Thymus (tissue), 11 donors: Measurements from ENCODE around the gene KIF5A. TPM values are rescaled to one million over a fixed set of nuclear protein-coding genes. Genes with fewer than 3 reads are reported as not detected.

Experiments used
- DNase-seq, 9 donors: peaks; one replicate each; pipeline ENCODE4 v3.0.0-alpha.2; 2013; ENCODE audit warnings: low spot score in 9 of 9, low read depth in 6 of 9, missing footprints in 1 of 9
- H3K27ac ChIP-seq, 2 donors: one replicate each; pipeline ENCODE4 v1.5.1; 2013; ENCODE audit warnings: control low read depth in 1 of 2, low read depth in 1 of 2, low read length in 1 of 2, mild to moderate bottlenecking in 1 of 2, moderate library complexity in 1 of 2
- H3K27me3 ChIP-seq, 2 donors: one replicate each; pipeline ENCODE4 v1.5.1; 2013; ENCODE audit warnings: low read length in 1 of 2; ENCODE audit not compliant: control insufficient read depth in 2 of 2, insufficient read depth in 1 of 2
- H3K36me3 ChIP-seq, 2 donors: one replicate each; pipeline ENCODE4 v1.5.1; 2013; ENCODE audit warnings: low read length in 1 of 2, mild to moderate bottlenecking in 1 of 2, moderate library complexity in 1 of 2; ENCODE audit not compliant: control insufficient read depth in 2 of 2, insufficient read depth in 2 of 2
- H3K4me1 ChIP-seq, 2 donors: one replicate each; pipeline ENCODE4 v1.5.1; 2013; ENCODE audit warnings: low read length in 2 of 2; ENCODE audit not compliant: control insufficient read depth in 2 of 2, insufficient read depth in 2 of 2
- H3K4me3 ChIP-seq, 2 donors: one replicate each; pipeline ENCODE4 v1.5.1; 2013; ENCODE audit warnings: low read length in 2 of 2, control low read depth in 1 of 2, mild to moderate bottlenecking in 1 of 2
- H3K9me3 ChIP-seq, 2 donors: one replicate each; pipeline ENCODE4 v1.5.1; 2013; ENCODE audit warnings: low read length in 1 of 2, mild to moderate bottlenecking in 1 of 2; ENCODE audit not compliant: control insufficient read depth in 2 of 2, insufficient read depth in 1 of 2
- WGBS: extraction: QIAGEN DNeasy Blood & Tissue Kit; methylation state at CpG from one replicate; pipeline ENCODE4 v1.1.7; 2013; 5-methylcytosine and 5-hydroxymethylcytosine counted together
- polyA plus RNA-seq: library from polyadenylated mRNA; stranded (reverse); fragments of 200-250 nt; gene quantifications from one replicate; pipeline ENCODE4 v1.2.3, GENCODE V29; 2013
- total RNA-seq: library from RNA; stranded (reverse); fragments of 120-200 nt; gene quantifications from one replicate; pipeline ENCODE4 v1.2.4, GENCODE V29; 2013
- donor health status: healthy.

The KIF5A gene
- total and polyA plus RNA-seq, 2 donors = 0.05 to 0.27 TPM

GRCh38 chr12:57626921-57627445 is 77.1 kb downstream of the KIF5A start:
- H3K4me1 ChIP-seq = peaks cover 0 to under 1% of the 10 kb centered on the region in 2 donors
- no peak for DNase-seq
- H3K4me3 ChIP-seq = no peak overlapping the region
- H3K36me3 ChIP-seq = no peaks in the 10 kb centered on the region
- 17% methylated on average over 9 of the region's 9 CpGs for WGBS
- H3K27ac ChIP-seq = no peak overlapping the region
- peaks cover 0 to 2% of the 10 kb centered on the region in 2 donors for H3K9me3 ChIP-seq
- H3K27me3 ChIP-seq = peaks cover 78 to 100% of the 10 kb centered on the region in 2 donors

- H3K36me3 ChIP-seq = no peaks in the 10 kb centered on the region
- 4% methylated on average over 67 of the region's 67 CpGs for WGBS
- H3K27me3 ChIP-seq = peaks cover 78 to 100% of the 10 kb centered on the region in 2 donors
- H3K27ac ChIP-seq = no peak overlapping the region
- no peak for DNase-seq
- peaks cover 0 to 6% of the 10 kb centered on the region in 2 donors for H3K4me1 ChIP-seq
- H3K9me3 ChIP-seq = peaks cover 0 to 5% of the 10 kb centered on the region in 2 donors
- H3K4me3 ChIP-seq = no peak overlapping the region
Measured at GRCh38 chr12:57627501-57628279, 77.8 kb downstream of the KIF5A start.

GRCh38 chr12:57628280-57629191 is 78.7 kb downstream of the KIF5A start:
- DNase-seq = no peak
- WGBS = 47% methylated on average over 29 of the region's 29 CpGs
- peaks cover 0 to 11% of the 10 kb centered on the region in 2 donors for H3K4me1 ChIP-seq
- no peak overlapping the region for H3K4me3 ChIP-seq
- no peak overlapping the region for H3K27ac ChIP-seq
- peaks cover 0 to 5% of the 10 kb centered on the region in 2 donors for H3K9me3 ChIP-seq
- H3K27me3 ChIP-seq = peaks cover 76 to 100% of the 10 kb centered on the region in 2 donors
- no peaks in the 10 kb centered on the region for H3K36me3 ChIP-seq

GRCh38 chr12:57629897-57630471 is 80.1 kb downstream of the KIF5A start:
- H3K27ac ChIP-seq = no peak overlapping the region
- H3K36me3 ChIP-seq = no peaks in the 10 kb centered on the region
- 88% methylated on average over 5 of the region's 5 CpGs for WGBS
- peaks cover 0 to 5% of the 10 kb centered on the region in 2 donors for H3K9me3 ChIP-seq
- H3K27me3 ChIP-seq = peaks cover 77 to 92% of the 10 kb centered on the region in 2 donors
- H3K4me3 ChIP-seq = no peak overlapping the region
- H3K4me1 ChIP-seq = peaks cover 0 to 11% of the 10 kb centered on the region in 2 donors
- no peak for DNase-seq

- no peak for DNase-seq
- no peak overlapping the region for H3K4me3 ChIP-seq
- H3K36me3 ChIP-seq = no peaks in the 10 kb centered on the region
- H3K27ac ChIP-seq = no peak overlapping the region
- 63% methylated on average over 6 of the region's 6 CpGs for WGBS
- peaks cover 0 to 11% of the 10 kb centered on the region in 2 donors for H3K4me1 ChIP-seq
- peaks cover 74 to 89% of the 10 kb centered on the region in 2 donors for H3K27me3 ChIP-seq
- peaks cover 0 to 5% of the 10 kb centered on the region in 2 donors for H3K9me3 ChIP-seq
Measured at GRCh38 chr12:57630891-57631433, 81.1 kb downstream of the KIF5A start.

- Histone ChIP-seq H3K9me3 (peaks cover 0 to 5% of the 10 kb centered on the region in 2 donors), H3K4me3 (no peak overlapping the region), H3K27ac (no peak overlapping the region), H3K36me3 (no peaks in the 10 kb centered on the region), H3K4me1 (peaks cover 0 to 11% of the 10 kb centered on the region in 2 donors), H3K27me3 (peaks cover 71 to 84% of the 10 kb centered on the region in 2 donors)
- DNase-seq = no peak
- 13% methylated on average over 26 of the region's 26 CpGs for WGBS
Measured at GRCh38 chr12:57631566-57632072, 81.8 kb downstream of the KIF5A start.

- Histone ChIP-seq H3K27ac (no peak overlapping the region), H3K27me3 (peaks cover 66 to 80% of the 10 kb centered on the region in 2 donors), H3K36me3 (no peaks in the 10 kb centered on the region), H3K4me1 (peaks cover 0 to 11% of the 10 kb centered on the region in 2 donors), H3K4me3 (peak overlapping the region in 1 of 2 donors; percentile 44), H3K9me3 (peaks cover 0 to 5% of the 10 kb centered on the region in 2 donors)
- 2% methylated on average over 67 of the region's 67 CpGs for WGBS
- no peak for DNase-seq
Measured at GRCh38 chr12:57632073-57632957, 82.5 kb downstream of the KIF5A start.
